SJSA1 (cell line): ENCODE measurements around the gene LRP5. TPM values are rescaled to one million over a fixed set of nuclear protein-coding genes. Genes with fewer than 3 reads are reported as not detected.
A peak's percentile ranks its signal among the peaks of the same experiment; 100 is the strongest.

Experiments
- DNase-seq, 2 experiments: peaks; one replicate each; pipeline ENCODE4 v3.0.0-alpha.2; 2015 to 2020; ENCODE audit warnings: low spot score in 2 of 2, low read depth in 1 of 2
- H3K27ac ChIP-seq: fragments of 250-450 bp; sonication (Bioruptor Pico); 2 replicates; pipeline ENCODE4 v1.5.1; 2020; ENCODE audit warnings: mild to moderate bottlenecking, moderate library complexity
- H3K27me3 ChIP-seq: fragments of 250-450 bp; sonication (Bioruptor Pico); replicated peaks from 2 replicates; pipeline ENCODE4 v1.5.1; 2020; ENCODE audit warnings: mild to moderate bottlenecking, moderate library complexity
- H3K36me3 ChIP-seq: fragments of 250-450 bp; sonication (Bioruptor Pico); 2 replicates; pipeline ENCODE4 v1.5.1; 2020; ENCODE audit warnings: mild to moderate bottlenecking
- H3K4me1 ChIP-seq: fragments of 250-450 bp; sonication (Bioruptor Pico); replicated peaks from 2 replicates; pipeline ENCODE4 v1.6.1; 2021; ENCODE audit warnings: mild to moderate bottlenecking
- H3K4me3 ChIP-seq: fragments of 250-450 bp; sonication (Bioruptor Pico); 2 replicates; pipeline ENCODE4 v1.5.1; 2020; ENCODE audit warnings: mild to moderate bottlenecking
- H3K9me3 ChIP-seq: fragments of 250-450 bp; sonication (Bioruptor Pico); replicated peaks from 2 replicates; pipeline ENCODE4 v1.5.1; 2020; ENCODE audit warnings: mild to moderate bottlenecking
- total RNA-seq: library from RNA; depleted of rRNA; stranded (reverse); fragments of >200 nt; shearing (Covaris generic); gene quantifications from 2 replicates; pipeline ENCODE4 v1.2.3, GENCODE V29; 2014; rRNA removed

LRP5 gene
- 25.8 and 32.2 TPM in 2 replicates for total RNA-seq

DNA sequence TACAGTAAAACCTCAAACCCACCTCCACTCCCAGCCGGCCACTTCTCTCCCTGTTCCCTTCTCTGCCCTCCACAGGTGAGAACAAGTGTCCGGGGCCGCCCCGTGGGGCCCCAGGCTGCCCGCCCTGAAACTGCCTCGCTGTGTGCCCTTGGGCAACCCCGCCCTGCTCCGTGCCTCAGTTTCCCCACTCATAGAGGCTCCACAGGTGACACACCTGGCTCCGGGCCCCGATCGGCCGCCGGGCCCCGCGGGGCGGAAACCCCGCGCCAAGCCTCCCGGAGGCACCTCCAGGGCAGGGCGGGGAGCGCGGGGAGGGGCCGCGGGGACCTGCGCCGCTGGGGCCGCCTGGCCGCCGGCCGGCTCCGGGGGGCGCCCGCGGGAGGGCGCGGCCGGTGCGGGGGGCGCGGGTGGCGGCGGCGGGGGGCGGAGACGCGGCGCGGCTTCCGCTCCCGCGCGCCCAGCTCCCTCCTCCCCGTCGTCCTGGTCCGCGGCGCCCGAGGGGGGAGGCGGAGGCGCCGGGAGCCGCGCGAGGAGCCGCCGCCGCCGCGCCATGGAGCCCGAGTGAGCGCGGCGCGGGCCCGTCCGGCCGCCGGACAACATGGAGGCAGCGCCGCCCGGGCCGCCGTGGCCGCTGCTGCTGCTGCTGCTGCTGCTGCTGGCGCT, at the start of gene LRP5:
Gene LRP5, plus strand, starts transcription at position 475 of the 663 bp plus-strand sequence. Its CDS starts 124 bp downstream, at position 599.
- DNase-seq, result peak in 1 of 2 experiments; percentile 22
- H3K27me3 ChIP-seq, result no peaks in the 10 kb centered on the region
- peaks cover 4% of the 10 kb centered on the region; the same call in 1 of the 2 replicates for H3K36me3 ChIP-seq
- H3K4me3 ChIP-seq, result peak within 1 kb of the TSS; percentile 84
- no peaks in the 10 kb centered on the region; the same call in 1 of the 2 replicates for H3K9me3 ChIP-seq
- no peak within 1 kb of the TSS for H3K27ac ChIP-seq
- peaks cover 41% of the 10 kb centered on the region for H3K4me1 ChIP-seq

- Histone ChIP-seq H3K27me3 (no peaks in the 10 kb centered on the region), H3K4me3 (no peak overlapping the region), H3K9me3 (no peaks in the 10 kb centered on the region), H3K4me1 (no peaks in the 10 kb centered on the region), H3K36me3 (peaks cover 80% of the 10 kb centered on the region), H3K27ac (no peak overlapping the region)
- DNase-seq, result no peak
Measured at GRCh38 chr11:68263444-68264035, 48.9 kb upstream of the LRP5 start.

GRCh38 chr11:68264244-68264643, 48.1 kb upstream of the LRP5 start:
- Histone ChIP-seq H3K9me3 (no peaks in the 10 kb centered on the region), H3K36me3 (peaks cover 80% of the 10 kb centered on the region), H3K27ac (no peak overlapping the region), H3K4me1 (peaks cover 1% of the 10 kb centered on the region), H3K4me3 (no peak overlapping the region), H3K27me3 (no peaks in the 10 kb centered on the region)
- DNase-seq, result no peak

GRCh38 chr11:68264741-68265540, 47.5 kb upstream of the LRP5 start:
- no peaks in the 10 kb centered on the region for H3K27me3 ChIP-seq
- H3K4me1 ChIP-seq, result peaks cover 8% of the 10 kb centered on the region
- no peaks in the 10 kb centered on the region; the same call in 1 of the 2 replicates for H3K9me3 ChIP-seq
- no peak overlapping the region for H3K4me3 ChIP-seq
- peaks cover 81% of the 10 kb centered on the region for H3K36me3 ChIP-seq
- H3K27ac ChIP-seq, result no peak overlapping the region
- DNase-seq, result no peak

- H3K4me3 ChIP-seq, result no peak overlapping the region
- H3K27me3 ChIP-seq, result no peaks in the 10 kb centered on the region
- DNase-seq, result no peak
- H3K27ac ChIP-seq, result no peak overlapping the region
- peaks cover 71% of the 10 kb centered on the region for H3K36me3 ChIP-seq
- peaks cover 21% of the 10 kb centered on the region for H3K4me1 ChIP-seq
- H3K9me3 ChIP-seq, result no peaks in the 10 kb centered on the region; the same call in 1 of the 2 replicates
Measured at GRCh38 chr11:68266121-68266891, 46.1 kb upstream of the LRP5 start.

- H3K4me1 ChIP-seq, result peaks cover 21% of the 10 kb centered on the region
- H3K36me3 ChIP-seq, result peaks cover 62% of the 10 kb centered on the region
- DNase-seq, result no peak
- no peak overlapping the region for H3K27ac ChIP-seq
- H3K27me3 ChIP-seq, result no peaks in the 10 kb centered on the region
- H3K9me3 ChIP-seq, result no peaks in the 10 kb centered on the region; the same call in 1 of the 2 replicates
- H3K4me3 ChIP-seq, result no peak overlapping the region
Measured at GRCh38 chr11:68266936-68267880, 45.2 kb upstream of the LRP5 start.

DNA sequence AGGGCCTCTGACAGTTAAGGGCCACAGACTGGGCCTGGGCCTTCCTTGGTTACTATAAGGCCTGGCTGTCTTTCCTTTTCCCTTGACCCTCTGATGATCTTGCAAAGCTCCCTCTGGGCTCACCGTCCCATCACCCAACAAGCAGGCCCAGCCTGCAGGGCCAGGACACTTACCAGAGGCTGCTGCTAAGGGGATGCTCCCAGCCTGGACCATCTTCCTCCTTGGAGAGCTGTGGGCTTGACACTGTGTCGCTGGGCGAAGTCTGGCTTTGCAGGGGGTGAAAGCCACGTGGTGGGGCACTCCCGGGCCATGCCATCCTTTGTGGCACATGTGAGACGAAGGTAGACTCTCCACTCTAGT, 44.5 kb upstream of the LRP5 start:
- H3K36me3 ChIP-seq, result peaks cover 55% of the 10 kb centered on the region
- no peak for DNase-seq
- H3K4me3 ChIP-seq, result no peak overlapping the region
- no peaks in the 10 kb centered on the region; the same call in 1 of the 2 replicates for H3K9me3 ChIP-seq
- H3K27ac ChIP-seq, result no peak overlapping the region
- H3K27me3 ChIP-seq, result no peaks in the 10 kb centered on the region
- H3K4me1 ChIP-seq, result peaks cover 25% of the 10 kb centered on the region

GRCh38 chr11:68269414-68270081, 42.8 kb upstream of the LRP5 start:
- peak in 1 of 2 experiments; percentile 50 for DNase-seq
- Histone ChIP-seq H3K4me3 (no peak overlapping the region), H3K9me3 (no peaks in the 10 kb centered on the region; the same call in 1 of the 2 replicates), H3K27me3 (no peaks in the 10 kb centered on the region), H3K4me1 (peaks cover 25% of the 10 kb centered on the region), H3K27ac (no peak overlapping the region), H3K36me3 (peaks cover 42% of the 10 kb centered on the region)

- H3K4me1 ChIP-seq, result peaks cover 25% of the 10 kb centered on the region
- H3K27me3 ChIP-seq, result no peaks in the 10 kb centered on the region
- H3K27ac ChIP-seq, result peak overlapping the region; percentile 79
- no peak for DNase-seq
- H3K36me3 ChIP-seq, result peaks cover 34% of the 10 kb centered on the region
- no peaks in the 10 kb centered on the region; the same call in 1 of the 2 replicates for H3K9me3 ChIP-seq
- H3K4me3 ChIP-seq, result peak overlapping the region; percentile 73
Measured at GRCh38 chr11:68270196-68271022, 42.0 kb upstream of the LRP5 start.

- Histone ChIP-seq H3K27me3 (no peaks in the 10 kb centered on the region), H3K4me3 (peak overlapping the region; percentile 73), H3K9me3 (no peaks in the 10 kb centered on the region; the same call in 1 of the 2 replicates), H3K36me3 (peaks cover 26% of the 10 kb centered on the region), H3K4me1 (peaks cover 25% of the 10 kb centered on the region), H3K27ac (peak overlapping the region; percentile 79)
- peak; percentile 91 to 92 for DNase-seq
Measured at GRCh38 chr11:68271023-68271780, 41.2 kb upstream of the LRP5 start.
